NCI-H1105 (cell line): ENCODE results near the gene SAP30L.

ENCODE experiments used
- DNase-seq: peaks from one replicate; lab custom pipeline; 2025; lab: John Stamatoyannopoulos, UW

Gene SAP30L

DNA sequence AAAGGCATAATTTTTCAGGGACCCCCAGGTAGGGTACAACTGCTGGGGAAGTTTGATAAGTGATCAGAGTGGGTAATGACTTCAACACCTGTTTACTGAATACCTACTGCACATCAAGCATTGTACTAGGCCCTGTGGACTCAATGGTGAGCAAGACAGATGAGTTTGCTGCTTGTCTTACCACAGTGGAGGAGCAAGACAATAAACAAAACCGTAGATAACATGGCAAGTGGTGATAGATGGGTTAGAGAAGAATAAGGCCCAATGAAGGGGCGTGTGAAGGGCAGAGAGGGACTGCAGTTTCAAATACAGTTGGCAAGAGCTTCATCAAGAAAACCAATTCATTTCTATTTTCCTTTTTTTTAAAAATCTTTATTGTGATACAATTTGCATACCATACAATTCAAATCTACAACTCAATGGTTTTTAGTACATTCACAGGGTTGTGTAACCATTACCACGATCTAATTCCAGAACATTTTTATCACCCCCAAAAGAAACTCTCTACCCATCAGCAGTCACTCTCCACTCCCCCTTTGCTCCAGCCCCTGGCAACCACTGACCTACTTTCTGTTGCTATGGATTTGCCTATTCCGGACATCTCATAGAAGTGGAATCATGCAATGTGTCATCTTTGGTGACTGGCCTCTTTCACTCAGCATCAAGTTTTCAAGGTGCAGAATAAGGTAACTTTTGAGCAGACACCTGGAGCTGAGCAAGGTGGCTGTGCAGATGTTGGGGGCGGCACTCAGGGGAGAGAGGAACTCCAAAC lies 64.2 kb downstream of the SAP30L start:
- DNase-seq: no peak
